ENCODE results near the gene CLEC16A.

CLEC16A gene

DNA sequence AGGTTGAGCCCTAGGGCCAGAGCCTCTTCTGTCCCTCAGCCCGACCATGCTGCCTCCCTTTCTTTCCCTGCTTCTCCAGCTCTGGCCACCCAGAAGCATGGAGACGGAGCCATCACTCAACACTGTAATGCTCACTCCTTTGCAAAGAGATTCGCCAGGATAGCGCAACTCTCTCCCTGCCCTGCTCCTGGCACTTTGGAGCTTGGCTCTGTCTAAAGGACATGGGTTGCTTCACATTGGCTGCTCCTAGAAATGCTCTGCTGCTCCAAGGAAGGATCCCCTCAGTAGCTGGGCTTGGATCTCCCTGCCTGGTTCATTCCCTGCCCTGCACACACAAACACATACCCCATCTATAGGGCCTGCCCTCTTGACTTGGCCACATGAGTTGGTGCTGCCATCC lies 76.0 kb downstream of the CLEC16A start:
- no peak for DNase-seq

DNA sequence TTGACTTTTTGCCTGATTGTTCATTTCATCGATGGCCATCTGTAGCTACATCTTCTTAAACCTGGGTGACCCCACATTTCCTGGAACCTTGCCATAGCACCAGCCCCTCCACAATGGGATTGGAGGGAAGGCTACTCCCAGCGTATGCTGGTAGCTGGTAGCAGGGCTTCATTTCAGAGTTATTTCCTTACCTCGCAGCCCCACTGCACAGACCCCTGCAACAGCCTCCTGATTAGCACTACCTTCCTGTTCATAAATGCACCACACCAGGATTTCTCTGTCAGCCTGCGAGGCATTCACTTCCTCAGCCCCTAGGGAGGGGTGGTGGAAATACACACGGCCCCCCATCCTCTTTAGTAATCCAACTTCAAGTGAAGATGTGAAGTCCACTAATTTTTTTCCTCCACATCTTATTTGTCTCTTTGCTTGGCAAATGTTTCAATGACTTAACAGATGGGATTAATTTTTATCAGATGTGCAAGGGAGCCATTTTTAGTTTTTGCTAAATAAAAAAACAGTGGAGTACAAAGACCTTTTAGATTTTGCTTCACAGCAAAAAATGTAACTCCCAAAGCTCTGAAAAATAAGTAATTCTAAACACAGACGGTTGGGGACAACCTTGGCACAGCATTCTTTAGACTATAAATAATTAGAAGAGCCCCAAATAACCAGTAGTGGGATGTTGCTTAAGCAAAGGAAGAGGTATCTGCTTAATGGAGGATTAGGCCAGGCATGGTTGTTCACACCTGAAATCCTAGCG lies 76.6 kb downstream of the CLEC16A start:
- no peak for DNase-seq

DNA sequence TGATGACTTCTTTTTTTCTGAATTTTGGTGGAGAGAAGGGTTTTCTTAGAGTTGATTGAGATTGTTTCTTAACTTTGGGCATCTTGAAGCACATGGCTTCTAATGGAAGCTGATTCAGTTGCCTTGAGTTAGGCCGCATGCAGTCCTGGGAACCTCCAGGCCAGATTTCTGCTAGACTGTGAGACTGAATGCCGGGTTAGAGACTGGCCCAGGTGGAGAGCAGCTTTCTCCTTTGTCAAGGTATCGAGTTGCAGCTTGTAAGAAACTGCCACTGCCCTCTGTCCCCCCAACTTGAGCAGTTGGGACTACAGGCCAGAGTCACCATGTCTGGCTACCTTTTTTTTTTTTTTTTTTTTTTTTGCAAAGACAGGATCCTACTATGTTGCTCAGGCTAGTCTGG lies 77.6 kb downstream of the CLEC16A start:
- DNase-seq = no peak

DNA sequence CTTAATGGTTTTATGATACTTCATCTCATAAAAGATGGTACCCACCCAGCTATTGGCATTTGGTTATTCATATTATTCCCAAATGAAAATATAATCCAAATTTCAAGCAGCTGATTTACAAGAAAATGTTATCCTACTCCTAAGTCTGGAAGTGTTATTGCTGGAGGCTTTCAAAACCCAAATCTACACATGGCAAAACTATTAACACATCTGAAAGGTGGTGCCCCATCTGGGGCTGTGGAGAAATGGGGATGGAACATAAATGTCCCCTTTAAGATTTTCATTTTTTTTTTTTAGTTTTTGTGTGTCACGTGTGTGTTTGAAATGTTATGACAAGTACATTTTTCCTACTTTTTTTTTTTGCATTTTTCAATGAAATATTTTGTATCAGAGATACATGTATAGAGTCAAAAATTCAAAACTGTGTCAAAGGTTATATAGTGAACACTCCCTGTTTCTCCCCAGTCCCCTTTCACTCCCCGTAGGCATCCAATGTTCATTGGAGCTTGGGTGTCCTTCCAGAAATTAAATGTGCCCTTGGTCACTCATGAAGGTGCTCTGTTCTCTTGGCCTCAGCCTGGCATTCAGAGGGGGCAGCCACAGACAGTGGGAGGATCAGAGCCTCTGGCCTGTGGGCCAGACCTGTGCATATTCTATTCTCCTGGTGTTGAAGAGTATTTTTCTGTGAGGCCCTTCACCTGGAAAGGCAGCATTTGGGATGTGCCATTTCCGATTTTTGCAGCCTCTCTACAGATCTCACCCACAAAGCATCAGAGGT lies 79.1 kb downstream of the CLEC16A start:
- DNase-seq = no peak

DNA sequence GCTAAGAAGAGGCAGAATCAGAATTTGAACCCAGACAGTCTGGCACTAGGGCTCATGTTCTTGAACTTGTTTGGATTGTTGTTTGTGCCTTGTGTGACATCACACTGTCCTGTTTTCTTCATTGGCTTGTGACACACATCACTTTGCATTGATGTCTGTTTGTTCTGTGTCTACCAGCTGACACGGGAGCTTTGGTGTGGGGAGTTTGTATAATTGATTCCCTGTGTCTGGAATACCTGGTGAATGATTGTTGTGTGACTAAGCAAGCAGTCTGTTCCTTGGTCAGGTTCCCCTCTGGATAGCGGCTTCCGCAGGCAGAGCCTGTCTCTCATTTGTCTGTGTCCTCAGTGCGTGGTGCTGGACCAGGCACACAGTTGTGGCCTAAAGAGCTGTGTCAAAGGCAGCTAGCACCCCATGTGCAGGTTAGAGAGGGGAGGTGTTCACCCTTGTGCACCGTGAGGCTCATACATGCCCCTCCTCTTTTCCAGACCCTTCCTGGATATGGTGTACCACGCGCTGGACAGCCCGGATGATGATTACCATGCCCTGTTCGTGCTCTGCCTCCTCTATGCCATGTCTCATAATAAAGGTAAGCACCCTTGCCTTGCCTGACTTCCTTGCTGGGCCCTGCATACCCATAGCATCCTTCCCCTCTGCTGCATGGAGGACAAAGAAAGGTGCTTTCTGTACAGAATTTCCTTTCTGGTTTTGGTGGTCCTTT lies 80.1 kb downstream of the CLEC16A start:
- DNase-seq = no peak

DNA sequence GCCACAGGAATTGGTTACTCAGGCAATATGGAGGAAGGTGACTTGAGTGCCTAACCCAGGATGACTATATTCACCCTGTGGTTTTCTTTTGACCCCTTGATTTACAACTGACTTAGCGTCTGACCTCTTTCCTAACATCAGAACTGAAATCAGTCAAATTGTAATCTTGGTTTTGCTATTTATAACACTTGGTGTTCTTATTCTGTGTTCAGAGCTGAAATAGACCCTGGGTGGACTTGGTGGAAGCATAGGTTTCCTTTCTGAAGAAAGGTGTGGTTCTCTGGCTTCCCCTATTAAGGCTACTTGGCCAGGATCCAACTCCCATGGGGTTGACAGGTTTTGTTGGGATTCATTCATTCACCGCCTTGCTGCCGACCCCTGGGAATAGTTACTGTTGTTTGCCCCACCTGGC lies 80.8 kb downstream of the CLEC16A start:
- DNase-seq = peak; percentile 41

DNA sequence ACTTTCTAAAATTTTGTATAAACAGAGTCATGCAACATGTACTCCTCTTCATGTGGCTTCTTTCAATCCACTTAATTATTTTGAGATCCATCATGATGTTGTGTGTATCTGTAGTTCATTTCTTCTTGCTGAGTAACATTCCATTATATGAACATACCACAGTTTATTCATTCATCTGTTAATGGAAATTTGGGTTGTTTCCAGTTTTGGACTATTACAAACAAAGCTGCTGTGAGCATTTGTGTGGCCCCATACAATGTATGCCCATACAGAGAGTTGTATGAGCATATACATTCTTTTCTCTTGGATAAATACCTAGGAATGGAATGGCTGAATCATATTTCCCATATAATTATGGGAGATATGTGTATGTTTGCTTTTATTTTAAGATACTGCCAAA lies 85.6 kb downstream of the CLEC16A start:
- DNase-seq = no peak

DNA sequence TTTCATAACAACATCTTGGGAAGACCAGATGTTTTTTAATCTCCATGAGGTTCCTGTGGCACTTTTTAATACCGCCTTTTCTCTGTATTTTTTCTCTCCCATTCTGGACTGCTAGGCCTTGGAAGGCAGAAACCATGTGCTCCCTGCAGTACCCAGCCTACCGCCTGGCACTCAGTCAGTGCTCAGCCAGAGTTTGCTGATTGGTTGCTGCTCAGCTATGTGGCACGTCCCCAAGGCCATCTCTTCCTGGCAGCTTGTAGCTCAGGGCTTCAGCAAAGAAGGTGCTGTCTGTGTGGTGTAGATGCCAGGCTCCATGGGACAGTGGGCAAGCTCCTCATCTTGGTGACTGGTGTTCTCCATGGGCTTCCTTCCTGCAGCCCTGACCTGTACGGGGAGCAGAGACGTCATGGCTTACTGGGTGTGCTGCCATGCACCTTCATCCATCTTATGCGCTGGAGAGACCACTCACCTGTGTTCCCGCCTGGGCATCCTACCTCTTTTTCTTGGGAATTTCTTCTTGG lies 86.7 kb downstream of the CLEC16A start:
- DNase-seq = no peak

DNA sequence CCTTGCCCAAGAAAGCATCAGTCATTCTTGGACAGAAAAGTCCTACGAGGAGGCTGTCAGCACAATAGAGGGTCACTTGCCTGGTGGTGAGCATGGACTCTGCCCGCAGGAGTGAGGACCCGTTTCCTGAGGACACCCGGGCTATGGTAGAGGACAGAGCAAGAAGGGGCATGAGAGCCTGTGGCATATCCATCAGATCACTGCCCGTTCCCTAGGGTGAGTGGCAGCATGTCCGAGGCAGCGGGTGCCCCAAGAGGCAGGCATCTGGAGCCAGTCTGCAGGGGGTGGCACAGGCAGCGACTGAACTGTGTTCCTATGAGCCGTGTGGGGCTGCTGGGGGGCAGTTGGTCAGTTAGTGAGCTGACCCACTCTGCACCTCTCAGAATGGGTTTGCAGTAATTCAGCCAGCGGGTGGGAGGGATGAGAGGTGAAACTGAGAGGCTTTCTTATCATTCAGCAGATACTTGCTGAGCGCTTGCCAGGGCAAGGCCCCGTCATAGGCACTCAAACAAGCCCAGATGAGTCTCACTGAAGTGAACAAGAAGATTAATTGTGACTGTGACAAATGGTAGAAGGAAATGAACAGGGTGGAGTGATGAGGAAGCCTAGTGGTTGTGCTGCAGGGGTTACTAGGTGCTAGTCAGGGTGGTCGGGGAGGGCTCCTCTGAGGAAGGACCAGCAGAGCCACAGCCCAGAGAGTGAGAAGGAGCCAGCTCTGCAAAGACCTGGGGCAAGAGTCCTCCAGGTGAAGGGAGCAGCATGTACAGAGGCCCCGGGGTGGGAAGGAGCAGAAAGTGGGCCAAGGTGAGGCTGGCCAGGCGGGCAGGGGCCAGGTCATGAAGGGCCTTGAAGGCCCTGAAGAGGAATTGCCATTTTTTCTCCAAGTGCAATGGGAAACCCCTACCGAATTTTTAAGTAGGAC lies 87.9 kb downstream of the CLEC16A start:
- DNase-seq = no peak

DNA sequence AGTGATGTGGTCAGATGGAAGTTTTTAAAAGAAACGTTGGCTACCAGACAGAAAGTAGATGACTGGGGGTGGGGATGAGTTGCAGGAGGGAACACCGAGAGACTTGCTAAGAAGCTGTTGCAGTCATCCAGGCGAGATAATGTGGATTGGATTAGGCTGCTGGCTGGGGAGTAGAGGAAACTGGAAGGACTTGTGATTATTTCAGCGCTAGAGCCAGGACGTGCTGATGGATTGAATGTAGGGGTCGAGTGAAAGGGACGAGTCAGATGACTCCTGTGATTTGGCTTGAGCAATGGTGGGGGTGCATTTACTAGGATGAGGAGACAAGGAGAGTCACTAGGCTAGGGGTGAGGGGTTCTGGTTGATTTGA lies 88.5 kb downstream of the CLEC16A start:
- no peak for DNase-seq

DNA sequence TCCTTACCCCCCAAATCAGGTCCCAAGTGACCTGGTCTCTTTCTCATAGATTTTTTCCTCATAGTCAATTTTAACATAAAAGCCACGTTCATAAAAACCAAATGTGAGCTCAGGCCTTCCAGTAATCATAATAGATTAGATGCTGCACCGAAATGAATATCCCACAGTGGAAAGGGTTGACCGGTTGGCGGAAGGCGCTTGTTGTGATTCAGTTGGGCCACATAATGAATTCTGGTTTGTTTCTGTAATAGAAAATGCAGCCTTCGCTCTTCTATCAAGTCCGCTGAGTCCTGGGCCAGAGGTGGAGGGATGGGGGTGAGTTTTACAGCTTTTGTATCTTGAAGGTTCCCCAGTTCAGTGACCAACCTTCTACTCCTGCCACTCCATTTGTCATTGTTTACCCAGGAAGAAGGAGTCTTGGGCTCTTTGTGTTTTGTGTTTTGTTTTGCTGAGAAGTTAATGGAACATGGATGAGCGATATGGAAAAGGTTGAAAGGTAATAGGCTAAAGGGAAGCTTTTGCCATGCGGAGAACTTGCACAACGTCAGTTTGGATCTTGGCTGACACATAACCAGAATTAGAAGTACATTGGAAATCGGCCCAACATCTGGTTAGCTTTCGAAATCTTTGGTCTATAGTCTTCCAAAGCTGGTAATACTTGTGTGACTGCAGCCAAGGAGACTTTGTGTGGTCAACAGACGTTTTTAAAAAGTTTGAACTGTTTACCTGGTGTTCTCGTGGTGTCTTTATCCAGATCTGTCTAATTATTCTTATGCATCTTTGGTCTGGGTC lies 89.5 kb downstream of the CLEC16A start:
- no peak for DNase-seq

DNA sequence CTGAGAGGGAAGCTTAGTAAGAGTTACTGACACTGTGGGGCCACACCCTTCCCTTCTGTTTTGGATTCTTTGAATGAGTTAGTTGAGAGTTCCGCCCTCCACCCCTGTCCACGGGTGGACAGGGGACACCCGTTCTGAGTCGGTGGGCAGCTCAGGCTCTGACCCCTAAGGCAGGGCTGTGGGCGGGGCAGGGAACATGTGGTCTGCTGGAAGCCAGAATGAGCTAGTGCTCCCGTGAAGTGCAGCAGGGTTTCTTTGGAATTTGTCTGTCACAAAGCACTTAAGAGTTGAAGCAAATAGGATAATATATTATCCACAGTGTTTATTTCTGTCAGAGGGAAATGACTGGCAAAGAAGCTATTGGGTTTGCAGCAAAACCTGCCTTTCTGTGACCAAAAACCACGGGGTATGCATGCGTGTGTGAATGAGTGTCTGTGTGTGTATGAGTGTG lies 90.1 kb downstream of the CLEC16A start:
- DNase-seq = no peak

DNA sequence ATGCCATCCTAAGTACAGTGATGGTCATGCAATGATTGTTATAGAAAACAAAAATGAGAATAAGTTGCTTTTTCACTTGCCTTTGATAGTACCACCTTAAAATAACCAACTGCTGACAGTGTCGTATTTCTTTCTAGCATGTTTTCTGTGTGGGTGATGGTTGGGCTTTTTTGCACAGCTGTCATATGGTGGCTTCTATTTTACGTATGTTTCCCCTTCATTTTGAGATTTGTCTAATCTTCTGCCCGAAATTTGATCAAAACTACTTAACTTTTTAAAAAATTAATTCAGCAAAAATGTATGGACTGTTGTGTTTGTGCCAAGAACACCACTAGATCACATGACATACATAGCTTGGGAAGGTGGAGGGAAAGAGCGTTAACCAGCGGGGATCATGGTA lies 90.7 kb downstream of the CLEC16A start:
- no peak for DNase-seq

DNA sequence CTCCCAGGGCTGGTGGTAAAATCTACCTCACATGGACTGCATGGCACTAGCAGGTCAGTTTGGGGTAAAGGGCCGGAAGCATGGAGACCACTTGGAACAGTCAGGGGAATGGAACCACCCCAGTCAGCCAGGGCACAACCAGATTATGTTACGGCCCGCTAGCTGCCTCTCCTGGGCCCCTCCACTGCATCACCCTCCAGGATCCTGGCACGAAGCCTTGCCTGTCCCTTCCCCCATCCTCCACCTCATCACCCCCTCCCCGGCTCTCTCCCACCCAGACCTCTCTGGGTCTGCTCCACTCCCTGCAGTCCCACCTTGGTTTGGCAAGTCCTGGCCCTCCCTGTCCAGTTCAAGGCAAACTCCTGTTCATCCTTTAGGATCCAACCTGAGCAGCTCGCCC lies 91.7 kb downstream of the CLEC16A start:
- no peak for DNase-seq

DNA sequence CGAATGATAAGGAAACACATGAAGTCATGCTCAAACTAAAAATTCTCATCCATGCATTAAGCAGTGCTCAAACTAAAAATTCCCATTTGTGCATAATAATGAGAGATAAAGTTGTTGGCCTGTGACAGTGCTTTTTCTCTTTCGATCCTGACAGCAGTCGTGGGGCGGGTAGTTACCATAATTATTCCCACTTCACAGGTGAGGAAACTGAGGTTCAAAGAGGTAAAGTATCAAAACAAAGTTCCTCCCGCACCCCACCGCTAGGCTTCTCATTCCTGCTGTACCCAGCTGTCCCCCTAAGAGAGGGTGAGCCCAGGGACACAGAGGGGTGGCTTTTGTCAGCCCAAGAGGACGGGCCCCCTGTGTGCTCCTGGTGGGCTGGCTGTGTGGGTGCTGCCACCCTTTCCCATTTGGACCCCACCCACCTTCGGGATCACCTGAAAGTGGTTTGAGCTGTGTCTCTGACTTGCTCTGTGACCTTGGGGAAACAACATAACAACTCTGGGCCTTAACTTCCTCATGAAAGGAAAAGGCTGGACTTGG lies 92.6 kb downstream of the CLEC16A start:
- no peak for DNase-seq

DNA sequence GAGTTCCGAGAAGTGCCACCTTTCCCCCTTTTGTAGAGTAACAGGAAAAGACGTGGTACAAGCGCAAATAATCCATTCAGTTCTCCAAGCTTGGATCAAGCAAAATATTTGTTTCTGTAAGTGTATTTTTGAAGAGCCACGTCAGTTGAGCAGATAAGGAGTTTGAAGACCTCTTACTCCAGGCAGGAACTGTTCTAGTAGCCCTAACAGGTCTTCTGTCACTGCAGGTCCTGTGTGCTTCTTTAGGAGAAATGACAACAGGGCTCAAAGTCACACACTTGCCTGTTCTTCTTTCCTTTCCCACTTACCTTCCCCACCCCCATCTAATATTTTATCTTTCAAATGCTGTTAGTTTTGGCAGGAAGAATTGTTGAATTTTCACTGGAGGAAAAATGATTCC lies 93.9 kb downstream of the CLEC16A start:
- no peak for DNase-seq

DNA sequence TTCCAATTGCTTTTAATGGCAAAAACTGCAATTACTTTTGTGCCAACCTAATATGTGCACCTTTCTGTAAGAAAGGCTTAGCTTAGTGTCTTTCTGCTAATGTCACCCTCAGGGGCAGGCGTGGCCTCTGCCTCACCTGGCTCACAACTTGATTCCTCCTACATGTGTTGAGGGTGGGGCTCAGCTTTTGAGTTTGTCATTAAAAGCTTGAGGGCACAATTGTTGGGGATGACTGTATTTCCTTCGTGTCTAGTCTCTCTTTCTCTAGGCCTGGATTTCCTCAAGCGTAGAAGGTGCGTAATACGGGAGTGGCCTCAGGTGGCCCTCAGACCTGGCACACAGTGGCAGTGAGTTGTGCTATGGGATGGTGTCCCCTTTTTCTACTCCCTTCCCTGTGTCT lies 94.4 kb downstream of the CLEC16A start:
- DNase-seq = no peak

DNA sequence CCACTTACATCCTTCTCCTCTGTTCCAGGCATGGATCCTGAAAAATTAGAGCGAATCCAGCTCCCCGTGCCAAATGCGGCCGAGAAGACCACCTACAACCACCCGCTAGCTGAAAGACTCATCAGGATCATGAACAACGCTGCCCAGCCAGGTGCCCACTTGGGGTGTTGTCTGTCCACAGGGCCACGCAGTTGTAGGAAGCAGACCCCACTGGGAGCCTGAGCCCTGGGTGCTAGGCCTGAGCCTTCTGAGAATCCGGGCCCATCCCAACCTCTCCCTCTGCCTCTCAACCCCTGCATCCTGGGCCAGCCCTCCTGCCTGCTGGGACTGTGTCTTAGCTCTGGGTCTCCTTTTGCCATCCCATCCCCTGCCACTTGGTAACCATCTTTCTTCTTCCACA lies 95.4 kb downstream of the CLEC16A start:
- DNase-seq = no peak

DNA sequence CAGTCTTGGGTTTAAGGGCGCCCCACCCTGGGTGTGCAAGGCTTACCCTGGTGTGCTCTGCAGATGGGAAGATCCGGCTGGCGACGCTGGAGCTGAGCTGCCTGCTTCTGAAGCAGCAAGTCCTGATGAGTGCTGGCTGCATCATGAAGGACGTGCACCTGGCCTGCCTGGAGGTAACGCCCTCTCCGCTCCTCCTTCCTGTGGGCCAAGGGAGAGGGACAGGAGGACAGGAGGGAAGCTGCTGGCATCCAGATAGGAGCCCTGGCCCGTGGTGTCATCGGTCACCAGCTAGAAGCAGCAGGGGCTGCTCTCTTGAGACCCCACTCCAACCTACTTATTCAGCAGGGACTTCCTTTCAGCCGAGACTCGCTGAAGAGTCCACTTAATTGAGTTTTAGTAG lies 97.8 kb downstream of the CLEC16A start:
- DNase-seq = no peak

DNA sequence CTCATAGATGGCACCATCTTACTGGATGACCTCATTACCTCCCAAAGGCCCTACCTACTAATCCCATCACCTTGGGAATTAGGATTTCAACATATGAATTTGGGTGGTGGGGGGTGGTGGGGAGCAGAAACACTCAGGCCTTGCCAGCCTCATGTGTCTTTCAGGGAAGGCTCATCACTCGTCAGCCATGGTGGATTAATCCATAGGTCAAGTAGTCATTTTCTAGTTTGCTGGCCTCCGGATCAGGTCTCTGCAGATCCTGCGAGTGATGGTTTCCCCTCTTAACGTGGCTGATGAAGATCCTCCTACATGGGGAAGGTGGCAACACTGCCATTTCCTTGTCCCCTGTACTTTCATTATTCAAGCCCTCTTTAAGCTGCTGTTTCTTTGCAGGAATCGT lies 101.1 kb downstream of the CLEC16A start:
- no peak for DNase-seq

DNA sequence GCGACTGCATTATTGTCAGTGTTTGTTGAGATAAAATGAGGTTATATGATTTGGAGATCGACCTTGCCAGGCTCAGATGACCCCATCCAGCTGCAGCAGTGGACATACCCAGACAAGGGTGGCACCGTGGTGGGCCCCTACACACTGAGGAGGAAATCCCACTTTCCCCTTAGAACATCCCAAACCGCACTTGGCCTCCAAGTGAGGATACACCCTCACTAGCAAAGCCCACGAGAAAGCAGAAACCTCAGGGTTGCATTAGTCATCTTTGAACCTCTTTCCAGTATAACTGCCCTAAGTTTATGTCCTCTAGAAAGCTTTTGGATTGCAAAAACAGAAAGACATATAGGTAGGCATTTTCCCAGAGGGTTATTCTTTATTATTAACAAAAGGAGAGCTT lies 101.5 kb downstream of the CLEC16A start:
- DNase-seq = no peak
